GM12874 (cell line): Measurements from ENCODE around the gene ATF7.

Experiments used
- TF ChIP-seq, protein P1 (sequence below): IDR thresholded peaks from 2 replicates; pipeline ENCODE4 v1.5.1; 2011; ENCODE audit warnings: low read depth, mild to moderate bottlenecking, control low read depth, low read length, moderate library complexity; ENCODE audit not compliant: insufficient read depth

Gene ATF7

DNA sequence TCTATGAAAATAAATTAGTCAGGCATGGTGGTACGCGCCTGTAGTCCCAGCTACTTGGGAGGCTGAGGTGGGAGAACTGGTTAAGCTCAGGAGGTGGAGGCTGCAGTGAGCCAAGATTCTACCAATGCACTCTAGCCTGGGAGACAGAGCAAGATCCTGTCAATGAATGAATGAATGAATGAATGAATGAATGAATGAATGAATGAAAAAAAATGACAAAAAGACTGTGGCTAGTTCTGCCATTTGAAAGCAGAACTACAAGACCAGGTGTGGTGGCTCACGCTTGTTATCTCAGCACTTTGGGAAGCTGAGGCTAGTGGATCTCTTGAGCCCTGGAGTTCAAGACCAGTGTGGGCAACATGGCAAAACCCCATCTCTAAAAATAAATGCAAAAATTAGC, 86.7 kb downstream of the ATF7 start:
- TF ChIP-seq, protein P1, sequence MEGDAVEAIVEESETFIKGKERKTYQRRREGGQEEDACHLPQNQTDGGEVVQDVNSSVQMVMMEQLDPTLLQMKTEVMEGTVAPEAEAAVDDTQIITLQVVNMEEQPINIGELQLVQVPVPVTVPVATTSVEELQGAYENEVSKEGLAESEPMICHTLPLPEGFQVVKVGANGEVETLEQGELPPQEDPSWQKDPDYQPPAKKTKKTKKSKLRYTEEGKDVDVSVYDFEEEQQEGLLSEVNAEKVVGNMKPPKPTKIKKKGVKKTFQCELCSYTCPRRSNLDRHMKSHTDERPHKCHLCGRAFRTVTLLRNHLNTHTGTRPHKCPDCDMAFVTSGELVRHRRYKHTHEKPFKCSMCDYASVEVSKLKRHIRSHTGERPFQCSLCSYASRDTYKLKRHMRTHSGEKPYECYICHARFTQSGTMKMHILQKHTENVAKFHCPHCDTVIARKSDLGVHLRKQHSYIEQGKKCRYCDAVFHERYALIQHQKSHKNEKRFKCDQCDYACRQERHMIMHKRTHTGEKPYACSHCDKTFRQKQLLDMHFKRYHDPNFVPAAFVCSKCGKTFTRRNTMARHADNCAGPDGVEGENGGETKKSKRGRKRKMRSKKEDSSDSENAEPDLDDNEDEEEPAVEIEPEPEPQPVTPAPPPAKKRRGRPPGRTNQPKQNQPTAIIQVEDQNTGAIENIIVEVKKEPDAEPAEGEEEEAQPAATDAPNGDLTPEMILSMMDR, result no peak

- TF ChIP-seq, protein P1, result no peak
Measured at GRCh38 chr12:53538209-53538689, 87.9 kb downstream of the ATF7 start.

DNA sequence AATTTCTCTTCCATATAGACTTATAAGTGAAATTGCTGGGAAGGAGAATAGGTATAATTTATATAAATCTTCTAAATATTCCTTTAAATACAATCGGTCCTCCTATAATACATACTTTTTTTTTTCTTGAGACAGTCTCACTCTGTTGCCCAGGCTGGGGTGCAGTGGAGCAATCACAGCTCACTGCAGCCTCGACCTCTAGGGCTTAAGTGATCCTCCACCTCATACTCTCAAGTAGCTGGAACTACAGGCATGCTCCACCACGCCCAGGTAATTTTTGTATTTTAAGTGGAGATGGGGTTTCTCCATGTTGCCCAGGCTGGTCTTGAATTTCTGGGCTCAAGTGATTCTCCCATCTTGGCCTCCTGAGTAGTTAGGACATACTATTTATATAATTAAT, 89.2 kb downstream of the ATF7 start:
- TF ChIP-seq, protein P1, result no peak

DNA sequence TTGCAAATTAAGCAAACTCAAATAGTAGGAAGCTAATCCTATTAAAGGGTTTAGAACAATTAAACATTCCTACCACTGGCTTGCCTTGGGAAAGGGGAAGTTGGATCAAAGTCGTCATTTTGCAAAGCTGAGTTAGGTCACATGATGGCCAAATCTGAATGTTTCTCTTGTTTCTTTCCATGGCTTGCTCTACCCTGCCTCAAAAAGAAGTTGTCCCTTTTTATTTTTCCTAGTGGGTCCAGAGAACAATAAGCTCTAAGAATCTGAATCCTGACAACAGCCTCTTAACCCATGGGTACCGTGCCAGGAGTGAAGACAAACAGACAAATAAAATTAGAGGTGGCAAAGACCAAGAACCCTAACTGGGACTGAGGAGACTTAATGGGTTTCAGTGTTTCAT, 92.7 kb downstream of the ATF7 start:
- TF ChIP-seq, protein P1, result no peak

DNA sequence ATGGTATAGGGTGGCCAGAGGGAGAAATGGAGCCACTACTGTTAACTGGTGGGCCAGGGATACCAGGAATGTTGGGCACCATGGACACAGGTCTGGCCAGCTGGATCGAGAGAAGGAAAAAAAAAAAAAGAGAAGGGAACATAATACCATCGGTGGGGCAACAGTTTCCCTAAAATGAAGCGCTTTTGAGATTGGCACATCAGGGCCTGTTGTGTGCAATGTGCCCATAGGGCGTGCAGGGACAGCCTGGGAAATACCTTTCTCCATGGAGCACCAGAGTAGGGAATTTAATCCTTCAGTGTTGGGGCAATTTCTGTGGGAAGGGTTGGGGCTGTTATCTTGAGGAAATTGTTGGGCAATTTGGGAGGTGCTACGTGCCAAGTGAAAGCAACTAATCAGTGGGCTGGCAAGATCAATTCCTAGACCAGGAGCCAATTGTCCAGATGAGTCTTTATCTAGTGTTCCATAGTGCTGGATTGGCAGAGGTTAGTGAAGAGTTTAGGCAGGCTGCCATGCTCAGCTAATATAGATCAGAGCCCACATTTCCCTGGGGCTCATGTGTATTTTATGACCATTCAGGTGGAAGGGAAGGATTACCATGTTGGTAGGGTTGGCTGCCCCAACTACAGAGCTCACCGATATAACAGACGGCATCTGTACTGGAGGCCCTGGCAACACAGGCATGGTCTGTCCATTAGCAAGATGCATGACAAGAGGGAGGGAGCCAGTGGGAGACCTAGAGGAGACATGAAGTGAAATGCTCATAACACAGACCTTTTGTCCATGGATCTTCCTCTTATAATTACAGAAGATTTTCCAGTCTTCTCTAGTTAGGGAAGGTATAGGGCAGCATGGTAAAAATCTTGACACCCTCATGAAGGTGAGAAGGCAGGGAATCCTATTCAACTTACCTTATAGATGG, 93.4 kb downstream of the ATF7 start:
- TF ChIP-seq, protein P1, result no peak

GRCh38 chr12:53532021-53532420, 94.2 kb downstream of the ATF7 start:
- TF ChIP-seq, protein P1, result no peak

DNA sequence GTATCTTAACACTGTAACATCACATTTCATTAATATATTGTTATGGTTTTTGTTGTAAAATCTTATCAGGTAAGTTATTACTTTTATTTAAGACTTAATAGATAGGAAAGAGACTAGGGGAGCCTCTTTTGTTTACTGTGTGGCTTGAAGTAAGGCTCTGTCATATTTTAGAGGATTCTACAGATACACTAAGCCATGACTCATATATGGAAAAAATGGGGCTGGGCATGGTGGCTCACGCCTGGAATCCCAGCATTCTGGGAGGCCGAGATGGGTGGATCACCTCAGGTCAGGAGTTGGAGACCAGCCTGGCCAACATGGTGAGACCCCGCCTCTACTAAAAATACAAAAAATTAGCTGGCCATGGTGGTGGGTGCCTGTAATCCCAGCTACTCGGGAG, 95.3 kb downstream of the ATF7 start:
- TF ChIP-seq, protein P1, result no peak
